Measurements from ENCODE around the gene CSMD2. TPM values are rescaled to one million over a fixed set of nuclear protein-coding genes. Genes with fewer than 3 reads are reported as not detected.

The CSMD2 gene
- total and polyA plus RNA-seq, 7 donors: under 0.01 to 0.83 (median 0.16) TPM

GRCh38 chr1:33586795-33587194 is 578.2 kb downstream of the CSMD2 start:
- WGBS, 2 donors: 90 to 95% methylated on average over 5 of the region's 5 CpGs
- Histone ChIP-seq H3K27ac (no peak overlapping the region), H3K4me3 (no peak overlapping the region), H3K36me3 (no peaks in the 10 kb centered on the region), H3K27me3 (no peaks in the 10 kb centered on the region), H3K4me1 (no peaks in the 10 kb centered on the region), H3K9me3 (no peaks in the 10 kb centered on the region)
- intact Hi-C loops (cut with DNase I): no loop called here
- no peak for DNase-seq
- TF ChIP-seq POLR2A (IDR thresholded peaks at IDR 0.05): no peak
- TF ChIP-seq EP300 (IDR thresholded peaks at IDR 0.05): no peak
- TF ChIP-seq CTCF (IDR thresholded peaks at IDR 0.05): no peak
- no peak for TF ChIP-seq POLR2AphosphoS5 (IDR thresholded peaks at IDR 0.05)

- no peaks in the 10 kb centered on the region for H3K4me1 ChIP-seq
- 89 to 95% methylated on average over 4 of the region's 4 CpGs for WGBS, 2 donors
- DNase-seq: no peak
- H3K27ac ChIP-seq: no peak overlapping the region
- H3K4me3 ChIP-seq: no peak overlapping the region
- H3K9me3 ChIP-seq: no peaks in the 10 kb centered on the region
- TF ChIP-seq POLR2A (IDR thresholded peaks at IDR 0.05) (no peak), POLR2AphosphoS5 (IDR thresholded peaks at IDR 0.05) (no peak), EP300 (IDR thresholded peaks at IDR 0.05) (no peak), CTCF (IDR thresholded peaks at IDR 0.05) (no peak)
- H3K27me3 ChIP-seq: no peaks in the 10 kb centered on the region
- intact Hi-C loops (cut with DNase I): no loop called here
- no peaks in the 10 kb centered on the region for H3K36me3 ChIP-seq
These were observed 578.9 kb downstream of the CSMD2 start for GRCh38 chr1:33586106-33586505.

- H3K27ac ChIP-seq: no peak overlapping the region
- no peak overlapping the region for H3K4me3 ChIP-seq
- intact Hi-C loops (cut with DNase I): no loop called here
- no peaks in the 10 kb centered on the region for H3K9me3 ChIP-seq
- 60 to 76% methylated on average over 6 of the region's 6 CpGs for WGBS, 2 donors
- no peaks in the 10 kb centered on the region for H3K36me3 ChIP-seq
- DNase-seq: no peak
- TF ChIP-seq POLR2AphosphoS5 (IDR thresholded peaks at IDR 0.05) (no peak), CTCF (IDR thresholded peaks at IDR 0.05) (no peak), EP300 (IDR thresholded peaks at IDR 0.05) (no peak), POLR2A (IDR thresholded peaks at IDR 0.05) (no peak)
- H3K4me1 ChIP-seq: no peaks in the 10 kb centered on the region
- no peaks in the 10 kb centered on the region for H3K27me3 ChIP-seq
These were observed 581.5 kb downstream of the CSMD2 start for GRCh38 chr1:33583567-33583966.

GRCh38 chr1:33578557-33579448 is 586.2 kb downstream of the CSMD2 start:
- WGBS, 2 donors: 59 to 72% methylated on average over 16 of the region's 16 CpGs
- intact Hi-C loops (cut with DNase I): no loop called here
- TF ChIP-seq POLR2AphosphoS5 (IDR thresholded peaks at IDR 0.05) (no peak), CTCF (IDR thresholded peaks at IDR 0.05) (no peak), POLR2A (IDR thresholded peaks at IDR 0.05) (no peak), EP300 (IDR thresholded peaks at IDR 0.05) (no peak)
- Histone ChIP-seq H3K27me3 (no peaks in the 10 kb centered on the region), H3K4me3 (no peak overlapping the region), H3K9me3 (no peaks in the 10 kb centered on the region), H3K36me3 (no peaks in the 10 kb centered on the region), H3K27ac (no peak overlapping the region), H3K4me1 (peaks cover 0 to 23% (median 18%) of the 10 kb centered on the region in 4 donors)
- DNase-seq: no peak

Measured in sigmoid colon (tissue), 7 donors.